HG03442 (cell line): ENCODE results near the gene TUBA1A.
"Not testable (repeated sequence)": the region's sequence is repeated elsewhere in the genome, so short reads cannot be mapped to it uniquely, and the experiment has no call there.

Source experiments
- ATAC-seq: cut with Tn5 transposase; IDR thresholded peaks from one replicate; pipeline ENCODE4 v1.9.1; 2021; ENCODE audit warnings: mild to moderate bottlenecking, moderate library complexity; ENCODE audit not compliant: unreplicated experiment

The TUBA1A gene

DNA sequence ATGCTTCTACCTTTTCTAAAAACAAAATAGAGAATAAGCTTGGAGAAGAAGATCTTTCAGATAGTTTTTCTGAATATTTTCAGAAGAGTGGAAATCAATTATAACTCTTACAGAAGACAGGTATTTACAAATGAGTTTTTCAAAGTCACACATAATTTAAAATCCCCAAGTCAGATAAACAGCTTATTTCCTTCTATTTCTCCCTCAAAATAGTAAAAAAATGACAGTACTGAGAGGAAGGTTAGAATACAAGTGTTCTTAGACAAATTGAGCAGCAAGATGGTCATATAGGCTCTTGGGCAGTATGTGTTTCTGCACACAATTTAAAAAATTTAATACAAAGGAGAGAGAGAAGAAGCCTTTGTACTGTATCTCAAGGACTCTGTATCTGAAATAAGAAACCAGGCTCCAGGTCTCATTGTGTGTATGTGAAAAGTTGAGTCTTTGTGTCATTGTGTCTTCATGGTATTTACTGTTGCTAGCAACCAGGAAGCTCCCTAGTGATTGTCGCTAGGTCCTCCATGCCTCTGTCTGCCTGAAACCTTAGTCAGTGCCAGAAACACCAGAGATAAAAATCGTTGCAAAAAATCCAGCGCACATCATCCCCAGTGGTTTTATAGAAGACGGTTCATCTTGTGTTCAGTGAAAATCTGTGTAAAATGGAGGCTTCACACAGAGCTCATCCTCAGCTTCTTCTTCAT lies 12.9 kb upstream of the TUBA1A start:
- no peak for ATAC-seq

DNA sequence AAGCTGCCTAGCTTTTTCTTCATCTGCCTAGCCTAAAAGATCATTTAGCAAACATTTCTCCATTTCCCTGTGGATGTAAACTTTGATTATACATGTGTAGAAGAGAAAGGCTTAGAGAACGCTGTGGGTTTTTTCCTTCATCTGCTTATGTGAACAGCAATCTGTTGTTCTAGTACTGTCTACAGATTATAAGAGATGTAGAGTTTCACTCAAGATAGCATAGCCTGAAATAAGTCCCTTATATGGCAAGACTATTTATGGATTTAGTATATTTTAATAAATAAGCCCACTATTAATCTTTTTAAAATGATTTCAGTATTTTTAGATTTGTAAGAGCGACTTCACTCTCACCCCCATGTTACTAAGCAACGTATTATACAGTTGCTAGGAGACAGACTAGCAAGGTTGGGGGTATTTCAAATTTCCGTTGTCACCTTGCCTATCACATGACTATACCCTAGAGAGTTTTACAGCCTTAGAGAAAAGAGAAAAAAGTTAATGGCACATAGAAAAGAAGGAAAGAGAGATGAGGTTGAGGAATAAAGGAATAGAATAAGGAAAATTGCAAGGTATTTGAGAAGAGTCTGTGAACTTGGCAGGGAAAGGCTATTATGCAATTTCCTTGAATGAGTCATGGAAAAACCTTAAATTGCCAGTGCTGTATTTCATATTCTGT lies 12.2 kb upstream of the TUBA1A start:
- no peak for ATAC-seq

DNA sequence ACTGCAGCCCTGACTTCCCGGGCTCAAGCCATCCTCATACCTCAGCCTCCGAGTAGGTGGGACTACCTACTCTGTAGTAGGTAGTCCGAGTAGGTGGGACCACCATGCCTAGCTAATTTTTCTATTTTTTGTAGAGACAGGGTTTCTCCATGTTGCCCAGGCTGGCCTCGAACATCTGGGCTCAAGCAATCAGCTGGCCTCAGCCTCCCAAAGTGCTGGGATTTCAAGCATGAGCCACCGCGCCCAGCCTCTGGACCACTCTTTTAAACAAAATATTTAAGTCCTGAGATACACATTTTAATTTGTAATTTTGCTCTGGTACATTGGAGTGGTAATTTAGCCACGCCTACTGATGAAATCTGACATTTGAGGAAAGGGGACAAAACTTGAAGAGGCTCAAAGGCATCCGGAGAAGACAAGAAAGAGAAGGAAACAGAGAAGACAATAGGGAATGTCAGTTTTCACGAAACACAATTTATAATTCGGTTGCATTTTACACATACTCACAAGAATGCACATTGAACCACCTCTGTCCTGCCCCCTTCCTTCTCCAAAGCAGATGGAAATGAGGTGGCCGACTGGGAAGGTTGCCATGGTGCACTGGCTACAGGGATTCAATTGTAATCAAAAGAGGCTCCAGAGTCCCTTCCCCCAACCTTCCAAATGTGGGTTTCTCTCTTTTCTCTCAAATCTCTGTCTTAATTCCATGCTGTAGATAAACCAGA lies 9.7 kb upstream of the TUBA1A start:
- ATAC-seq, result no peak

GRCh38 chr12:49197256-49197655 lies 8.4 kb upstream of the TUBA1A start:
- ATAC-seq, result no peak

DNA sequence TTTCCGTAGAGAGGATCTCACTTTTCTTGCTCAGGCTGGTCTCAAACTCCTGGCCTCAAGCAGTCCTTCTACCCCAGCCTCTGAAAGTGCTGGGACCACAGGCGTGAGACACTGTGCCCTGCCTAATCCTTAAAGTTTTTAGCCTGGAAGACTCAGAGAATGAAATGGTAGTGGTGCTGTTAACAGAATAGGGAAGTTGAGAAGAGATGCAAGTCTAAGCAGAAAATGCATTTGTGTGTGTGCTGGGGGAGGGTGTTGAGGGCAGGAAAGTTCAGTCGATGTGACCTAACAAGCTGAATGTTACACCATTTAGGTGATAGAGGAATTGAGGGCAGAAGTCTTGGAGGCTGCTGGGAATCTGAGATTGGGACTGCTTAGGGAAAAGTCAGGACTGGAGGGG lies 6.9 kb upstream of the TUBA1A start:
- no peak for ATAC-seq

GRCh38 chr12:49193746-49194145 lies 4.9 kb upstream of the TUBA1A start:
- ATAC-seq, result not testable (repeated sequence)

- not testable (repeated sequence) for ATAC-seq
Observed at GRCh38 chr12:49191498-49191897, 2.6 kb upstream of the TUBA1A start.

GRCh38 chr12:49190974-49191373 lies 2.1 kb upstream of the TUBA1A start:
- no peak for ATAC-seq

GRCh38 chr12:49189731-49190716 lies 1.1 kb upstream of the TUBA1A start:
- ATAC-seq, result no peak

- peak; percentile 37 for ATAC-seq
Observed at GRCh38 chr12:49188201-49188915, 522 bp downstream of the TUBA1A start.

DNA sequence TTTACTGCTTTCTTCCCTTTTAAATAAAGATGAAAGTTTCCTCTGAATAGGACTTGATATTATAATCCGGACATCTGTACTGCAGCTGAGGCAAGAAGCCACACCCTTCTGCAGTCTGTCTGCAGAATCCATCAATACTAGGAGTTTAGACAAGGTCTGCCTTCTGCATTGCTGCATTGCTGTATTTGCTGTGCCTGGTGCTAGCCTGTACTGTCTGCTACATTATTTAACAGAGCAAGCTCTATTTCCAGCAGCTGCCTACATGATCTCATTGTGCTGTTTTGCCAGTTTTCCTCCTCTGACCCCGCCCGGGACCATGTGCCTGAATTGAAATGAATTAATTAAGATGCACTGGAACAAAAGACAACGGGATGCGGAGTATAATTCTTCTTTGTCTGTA lies 1.7 kb downstream of the TUBA1A start:
- no peak for ATAC-seq

- ATAC-seq, result not testable (repeated sequence)
Observed at GRCh38 chr12:49186307-49186706, 2.6 kb downstream of the TUBA1A start.

DNA sequence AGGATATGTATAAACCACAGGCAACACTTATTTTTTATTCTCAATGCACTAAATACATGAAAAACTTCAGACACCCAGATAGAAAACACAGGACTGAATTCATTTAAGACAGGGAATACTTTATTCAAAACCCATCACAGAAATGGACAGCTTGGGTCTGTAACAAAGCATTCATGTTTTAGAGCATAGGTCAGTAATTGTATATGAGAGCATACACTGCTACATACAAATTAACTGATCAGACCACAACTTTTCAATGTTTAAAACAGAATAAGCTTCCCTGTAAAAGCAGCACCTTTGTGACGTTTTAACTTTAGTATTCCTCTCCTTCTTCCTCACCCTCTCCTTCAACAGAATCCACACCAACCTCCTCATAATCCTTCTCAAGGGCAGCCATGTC lies 4.2 kb downstream of the TUBA1A start:
- ATAC-seq, result not testable (repeated sequence)

GRCh38 chr12:49183214-49183950 lies 5.5 kb downstream of the TUBA1A start:
- not testable (repeated sequence) for ATAC-seq

DNA sequence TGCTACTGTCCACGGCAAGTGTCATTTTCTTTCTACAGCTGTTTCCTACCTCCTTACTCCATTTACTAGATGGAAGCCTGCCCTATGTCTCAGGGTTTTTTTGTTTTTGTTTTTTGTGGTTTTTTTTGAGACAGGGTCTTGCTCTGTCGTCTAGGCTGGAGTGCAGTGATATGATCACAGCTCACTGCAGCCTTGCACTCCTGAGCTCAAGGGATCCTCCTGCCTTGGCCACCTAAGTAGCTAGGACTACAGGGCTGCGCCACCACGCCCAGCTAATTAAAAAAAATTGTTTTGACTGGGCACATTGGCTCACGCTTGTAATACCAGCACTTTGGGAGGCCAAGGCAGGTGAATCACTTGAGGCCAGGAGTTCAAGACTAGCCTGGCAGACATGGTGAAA lies 14.7 kb downstream of the TUBA1A start:
- ATAC-seq, result no peak

DNA sequence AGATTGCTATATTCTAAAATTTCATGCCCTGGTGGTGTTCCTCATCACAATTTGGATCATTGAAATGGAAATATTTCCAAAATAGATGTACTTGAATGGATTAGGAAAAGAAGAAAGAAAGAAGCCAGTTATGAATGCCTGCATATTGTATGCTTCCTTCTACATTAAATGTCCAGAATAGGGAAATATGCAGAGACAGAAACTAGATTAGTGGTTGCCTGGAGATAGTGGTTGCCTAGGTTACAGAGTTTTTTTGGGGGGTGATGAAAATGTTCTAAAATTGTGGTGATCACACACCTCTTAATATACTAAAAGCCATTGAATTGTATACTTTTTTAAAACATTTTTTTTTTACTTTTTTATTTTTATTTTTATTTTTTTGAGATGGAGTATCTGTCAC lies 18.0 kb downstream of the TUBA1A start:
- ATAC-seq, result no peak

DNA sequence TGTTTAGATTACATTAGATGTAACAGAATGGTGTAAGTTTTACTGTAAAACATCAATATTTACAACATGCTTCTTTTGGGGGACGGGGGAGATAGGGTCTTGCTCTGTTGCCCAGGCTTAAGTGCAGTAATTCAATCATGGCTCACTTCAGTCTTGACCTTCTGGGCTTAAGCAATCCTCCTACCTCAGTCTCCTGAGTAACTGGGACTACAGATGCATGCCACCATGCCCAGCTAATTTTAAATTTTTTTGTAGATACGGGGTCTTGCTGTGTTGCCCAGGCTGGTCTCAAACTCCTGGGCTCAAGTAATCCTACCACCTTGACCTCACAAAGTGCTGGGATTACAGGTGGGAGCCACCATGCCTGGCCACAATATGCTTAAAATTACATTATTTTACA lies 23.8 kb downstream of the TUBA1A start:
- no peak for ATAC-seq

GRCh38 chr12:49161901-49162300 lies 27.0 kb downstream of the TUBA1A start:
- ATAC-seq, result not testable (repeated sequence)

DNA sequence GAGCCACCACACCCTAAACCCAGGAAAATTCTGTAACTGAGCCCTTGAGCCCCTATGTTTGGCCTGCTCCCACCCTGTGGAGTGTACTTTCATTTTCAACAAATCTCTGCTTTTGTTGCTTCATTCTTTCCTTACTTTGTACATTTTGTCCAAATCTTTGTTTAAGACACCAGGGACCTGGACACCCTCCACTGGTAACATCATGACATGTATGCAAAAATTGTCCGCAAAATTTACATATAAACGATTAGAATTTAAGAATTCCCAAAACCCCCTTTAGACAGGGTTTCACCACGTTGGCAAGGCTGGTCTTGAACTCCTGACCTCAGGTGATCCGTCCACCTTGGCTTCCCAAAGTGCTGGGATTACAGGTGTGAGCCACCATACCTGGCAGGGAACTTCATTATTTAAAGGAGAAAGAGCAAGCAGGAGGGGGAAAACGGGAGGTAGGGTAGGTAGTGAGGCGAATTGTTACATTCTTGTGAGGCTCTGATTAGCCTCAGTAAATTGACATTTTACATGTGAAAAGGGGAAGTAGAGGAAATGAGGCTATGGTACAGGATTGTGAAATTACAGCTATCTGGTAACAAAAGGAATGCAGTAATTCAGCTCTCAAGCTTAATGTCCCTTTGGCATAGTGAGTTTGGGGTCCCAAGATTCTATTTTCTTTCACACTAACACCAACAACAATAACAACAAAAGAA lies 27.6 kb downstream of the TUBA1A start:
- ATAC-seq, result no peak
